Left ventricle myocardium inferior (tissue), 1 donor: ENCODE data around the gene CLEC16A. TPM values are rescaled to one million over a fixed set of nuclear protein-coding genes. Genes with fewer than 3 reads are reported as not detected.

Experiments
- DNase-seq: peaks from one replicate; pipeline ENCODE4 v3.0.0-alpha.2; 2020
- H3K27ac ChIP-seq: fragments of 200-600 bp; replicated peaks from 2 replicates; pipeline ENCODE4 v1.8.0; 2021
- H3K27me3 ChIP-seq: fragments of 200-600 bp; 2 replicates; pipeline ENCODE4 v1.8.0; 2021; ENCODE audit warnings: low read depth
- H3K36me3 ChIP-seq: fragments of 200-600 bp; 2 replicates; pipeline ENCODE4 v1.8.0; 2021
- H3K4me1 ChIP-seq: fragments of 200-600 bp; 2 replicates; pipeline ENCODE4 v1.8.0; 2021
- H3K4me3 ChIP-seq: fragments of 200-600 bp; 2 replicates; pipeline ENCODE4 v1.8.0; 2021; ENCODE audit warnings: mild to moderate bottlenecking, moderate library complexity
- H3K9me3 ChIP-seq: fragments of 200-600 bp; replicated peaks from 2 replicates; pipeline ENCODE4 v1.8.0; 2021
- CTCF ChIP-seq: fragments of 200-600 bp; IDR thresholded peaks from 2 replicates; pipeline ENCODE4 v1.8.0; 2021; ENCODE audit warnings: antibody characterized with exemption, mild to moderate bottlenecking, borderline replicate concordance
- intact Hi-C: fragments of 100-400 bp; cut with micrococcal nuclease; formaldehyde crosslinking; loops from one replicate; pipeline ENCODE4 v1.11.0; 2022
- total RNA-seq: library from RNA; stranded (reverse); fragmentation: NEBNext Ultra II Directional; extraction: Animal tissue kit (Norgen Biotek cat#: 25700); gene quantifications from one replicate; pipeline ENCODE4 v1.2.1, GENCODE V29; 2021
- donor health status: DM: no; HTN: yes; CAD: no; lungs with severe emphysema.

Gene CLEC16A
- total RNA-seq, 1 donor from 2014 or later, result 24.6 TPM

GRCh38 chr16:11141409-11142260 is 197.3 kb downstream of the CLEC16A start:
- Histone ChIP-seq H3K4me1 (peaks cover 66% of the 10 kb centered on the region), H3K9me3 (no peaks in the 10 kb centered on the region), H3K36me3 (no peaks in the 10 kb centered on the region), H3K27me3 (no peaks in the 10 kb centered on the region), H3K4me3 (no peak overlapping the region), H3K27ac (peak overlapping the region; percentile 51)
- TF ChIP-seq CTCF, result no peak
- intact Hi-C loops, result no loop called here
- DNase-seq, result no peak

- Histone ChIP-seq H3K9me3 (no peaks in the 10 kb centered on the region), H3K27me3 (no peaks in the 10 kb centered on the region), H3K36me3 (no peaks in the 10 kb centered on the region), H3K4me3 (no peak overlapping the region), H3K27ac (peak overlapping the region; percentile 51), H3K4me1 (peaks cover 61% of the 10 kb centered on the region)
- TF ChIP-seq CTCF, result no peak
- intact Hi-C loops, result no loop called here
- peak; percentile 40 for DNase-seq
Observed at GRCh38 chr16:11142261-11142630, 197.9 kb downstream of the CLEC16A start.

DNA sequence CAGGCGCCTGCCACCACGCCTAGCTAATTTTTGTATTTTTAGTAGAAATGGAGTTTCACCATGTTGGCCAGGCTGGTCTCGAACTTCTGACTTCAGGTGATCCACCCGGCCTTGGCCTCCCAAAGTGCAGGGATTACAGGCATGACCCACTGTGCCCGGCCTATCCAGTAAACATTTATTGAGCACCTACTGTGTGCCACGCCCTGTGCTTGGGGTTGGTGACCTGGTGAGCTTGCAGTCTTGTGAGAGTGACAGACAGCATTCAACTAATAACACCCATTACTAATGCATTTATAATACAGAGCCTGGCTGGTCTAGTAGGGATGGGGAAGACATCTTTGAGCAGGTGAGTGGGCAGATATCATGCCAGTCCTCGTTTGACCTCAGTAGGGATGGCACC is 198.6 kb downstream of the CLEC16A start:
- no peak overlapping the region for H3K27ac ChIP-seq
- H3K27me3 ChIP-seq, result no peaks in the 10 kb centered on the region
- no peak overlapping the region for H3K4me3 ChIP-seq
- TF ChIP-seq CTCF, result no peak
- no peak for DNase-seq
- H3K36me3 ChIP-seq, result no peaks in the 10 kb centered on the region
- intact Hi-C loops, result no loop called here
- peaks cover 61% of the 10 kb centered on the region for H3K4me1 ChIP-seq
- no peaks in the 10 kb centered on the region for H3K9me3 ChIP-seq

DNA sequence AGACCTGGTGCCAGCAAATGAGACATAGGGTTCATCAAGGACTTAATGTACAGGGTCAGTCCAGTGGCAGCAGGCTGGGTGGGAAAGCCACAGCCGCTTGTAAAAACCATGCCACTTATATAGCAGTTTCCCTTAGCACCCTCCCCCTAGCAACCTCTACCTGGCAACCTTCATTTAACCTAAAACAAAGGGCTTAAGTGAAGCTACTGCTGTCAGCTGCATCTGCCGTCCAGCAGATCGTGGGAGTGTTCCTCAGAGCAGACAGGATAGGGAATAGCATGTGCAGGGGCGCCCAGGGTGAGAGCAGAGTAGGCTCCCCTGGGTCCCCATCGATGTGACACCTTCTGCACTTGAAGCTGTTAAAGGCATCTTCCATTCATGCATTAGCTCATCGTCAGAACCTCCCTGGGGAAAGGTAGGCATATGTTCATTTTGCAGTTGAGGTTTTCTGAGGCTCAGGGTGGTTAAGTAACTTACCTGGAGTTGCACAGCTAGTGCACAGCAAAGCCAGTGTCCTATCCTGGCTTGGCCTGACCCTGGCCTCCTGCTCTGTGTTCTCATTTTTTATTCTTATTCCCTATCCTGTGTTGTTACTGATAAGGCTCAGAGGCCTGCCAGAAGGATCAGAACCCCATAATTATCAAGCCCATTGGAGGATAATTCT is 199.1 kb downstream of the CLEC16A start:
- Histone ChIP-seq H3K4me3 (no peak overlapping the region), H3K36me3 (no peaks in the 10 kb centered on the region), H3K27ac (no peak overlapping the region), H3K27me3 (no peaks in the 10 kb centered on the region), H3K9me3 (no peaks in the 10 kb centered on the region), H3K4me1 (peaks cover 61% of the 10 kb centered on the region)
- DNase-seq, result no peak
- intact Hi-C loops, result no loop called here
- TF ChIP-seq CTCF, result no peak

DNA sequence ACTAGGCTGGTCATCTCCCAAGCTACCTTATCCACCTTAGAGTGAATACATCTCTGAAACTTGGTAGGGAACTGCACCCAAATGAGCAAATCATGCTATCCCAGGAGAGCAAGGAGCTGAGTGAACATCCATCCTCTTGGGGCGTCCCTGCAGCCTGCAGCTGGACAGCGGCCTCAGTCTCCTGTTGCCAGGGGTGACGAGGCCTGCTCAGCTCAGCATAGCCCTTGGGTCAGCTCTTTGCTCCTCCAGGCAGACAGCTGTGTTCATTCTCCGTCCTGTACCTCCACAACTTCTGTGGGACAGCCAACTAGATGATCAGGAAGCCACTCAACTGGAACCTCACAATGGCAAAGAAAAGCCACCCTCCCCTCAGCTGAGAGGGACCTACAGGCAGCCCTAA is 199.8 kb downstream of the CLEC16A start:
- Histone ChIP-seq H3K27ac (peak overlapping the region; percentile 31), H3K27me3 (no peaks in the 10 kb centered on the region), H3K4me1 (peaks cover 55% of the 10 kb centered on the region), H3K36me3 (no peaks in the 10 kb centered on the region), H3K4me3 (no peak overlapping the region), H3K9me3 (no peaks in the 10 kb centered on the region)
- no peak for TF ChIP-seq CTCF
- no peak for DNase-seq
- intact Hi-C loops, result no loop called here
